K562 treated with DMSO at 1 percent for 48 hours (cell line): ENCODE results near the gene CALR3. TPM values are rescaled to one million over a fixed set of nuclear protein-coding genes. Genes with fewer than 3 reads are reported as not detected.

Experiments used
- total RNA-seq: library from RNA; unstranded; fragments of 300-600 nt; gene quantifications from 2 replicates; pipeline ENCODE4 v1.2.3, GENCODE V29; 2022; ENCODE audit warnings: low replicate concordance; ENCODE audit errors: extremely low read depth

The CALR3 gene, protein sequence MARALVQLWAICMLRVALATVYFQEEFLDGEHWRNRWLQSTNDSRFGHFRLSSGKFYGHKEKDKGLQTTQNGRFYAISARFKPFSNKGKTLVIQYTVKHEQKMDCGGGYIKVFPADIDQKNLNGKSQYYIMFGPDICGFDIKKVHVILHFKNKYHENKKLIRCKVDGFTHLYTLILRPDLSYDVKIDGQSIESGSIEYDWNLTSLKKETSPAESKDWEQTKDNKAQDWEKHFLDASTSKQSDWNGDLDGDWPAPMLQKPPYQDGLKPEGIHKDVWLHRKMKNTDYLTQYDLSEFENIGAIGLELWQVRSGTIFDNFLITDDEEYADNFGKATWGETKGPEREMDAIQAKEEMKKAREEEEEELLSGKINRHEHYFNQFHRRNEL
- total RNA-seq = not detected in 2 replicates

DNA sequence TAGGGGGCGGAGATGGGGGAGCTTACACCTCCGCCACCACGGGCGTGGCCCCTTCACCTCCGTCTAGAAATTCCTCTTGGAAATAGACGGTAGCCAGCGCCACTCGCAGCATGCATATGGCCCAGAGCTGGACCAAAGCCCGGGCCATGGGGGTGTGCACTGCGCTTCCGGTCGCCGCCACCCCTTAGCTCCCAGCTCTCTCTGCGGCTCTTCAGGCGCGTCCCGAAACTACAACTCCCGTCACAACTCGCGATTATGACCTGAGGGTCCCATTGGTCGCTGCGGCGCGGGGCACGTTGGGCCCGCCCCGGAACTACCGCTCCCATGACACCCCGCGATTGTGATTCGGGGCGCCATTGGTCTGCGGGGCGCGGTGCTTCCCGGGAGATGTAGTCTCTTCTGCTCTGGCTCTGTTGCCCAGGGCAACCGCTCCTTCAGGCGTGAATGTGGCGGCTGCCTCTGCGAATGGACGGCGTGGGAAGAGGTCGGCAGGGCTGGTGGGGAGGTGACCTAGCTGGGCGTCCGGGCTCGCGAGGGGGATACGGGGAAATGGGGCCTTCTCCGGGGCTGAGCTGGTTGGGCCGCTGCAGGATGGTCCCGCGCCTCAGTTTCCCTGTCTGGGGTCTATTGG, at the start of gene CALR3, which contains the start of gene C19orf44:
Gene CALR3, minus strand, starts transcription at position 186 of the 631 bp plus-strand sequence. Its CDS starts 38 bp downstream, at position 148.
Gene C19orf44, plus strand, starts transcription at position 413 of the 631 bp plus-strand sequence. CDS start 4,399 bp downstream, outside the sequence.

DNA sequence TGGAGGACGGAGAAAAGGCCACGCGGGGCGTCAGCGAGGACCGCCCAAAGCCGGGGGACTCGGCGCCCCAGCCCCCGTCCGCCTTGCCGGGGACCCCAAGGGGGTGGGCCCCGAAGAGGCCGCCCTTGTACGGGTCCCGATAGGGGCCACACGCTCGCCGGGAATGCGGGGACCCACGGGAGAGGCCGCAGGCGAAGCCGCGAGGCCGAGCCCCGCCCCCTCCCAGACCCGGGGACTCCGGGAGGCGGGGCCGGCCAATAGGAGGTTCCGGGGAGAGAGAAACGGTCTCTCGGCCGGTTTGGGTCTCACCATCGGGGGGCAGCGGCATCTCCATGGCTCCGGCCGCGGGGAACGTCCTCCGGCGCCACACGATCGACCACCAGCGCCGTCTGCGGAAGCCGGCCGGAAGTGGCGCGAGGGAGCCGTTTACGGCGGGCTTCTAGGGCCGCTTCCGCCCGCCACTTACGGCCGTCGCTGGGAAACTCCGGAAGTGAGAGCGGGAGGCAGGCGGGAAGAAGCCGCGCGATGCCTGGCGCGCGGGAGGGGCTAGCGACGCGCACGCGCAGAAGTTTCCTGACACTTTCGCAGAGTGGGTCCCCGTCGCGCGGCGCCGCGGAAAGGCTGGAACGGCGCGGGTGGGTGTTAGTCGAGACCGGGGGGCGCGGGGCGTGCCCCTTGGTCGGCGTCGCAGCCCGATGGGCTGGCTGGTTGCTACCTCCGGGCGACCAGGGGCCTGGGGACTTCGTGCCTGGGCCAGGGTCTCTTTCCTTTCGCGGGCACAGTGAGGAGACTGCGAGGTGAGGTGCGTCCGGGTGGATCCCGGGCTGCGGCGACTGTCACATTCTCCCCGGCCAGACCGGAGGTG, 46.3 kb upstream of the CALR3 start, which contains the start of gene CHERP:
Gene CHERP, minus strand, starts transcription at position 393 of the 865 bp plus-strand sequence. Its CDS starts 59 bp downstream, at position 334.

Other genes with a start within 250 kb of the CALR3 start
- not detected in 2 replicates for gene KLF2, start 171.3 kb downstream of the CALR3 start, total RNA-seq
- gene EPS15L1, start 24.2 kb downstream of the CALR3 start, total RNA-seq = not detected in 2 replicates
- not detected in 2 replicates for gene C19orf44, start 227 bp upstream of the CALR3 start, total RNA-seq
- gene CHERP, start 46.3 kb upstream of the CALR3 start, total RNA-seq = 213 TPM in 1 of 2 replicates, not detected in the other
- gene SLC35E1, start 76.2 kb upstream of the CALR3 start, total RNA-seq = not detected in 2 replicates
- not detected in 2 replicates for gene MED26, start 132.0 kb upstream of the CALR3 start, total RNA-seq
- not detected in 2 replicates for gene SMIM7, start 164.0 kb upstream of the CALR3 start, total RNA-seq
- gene TMEM38A, start 165.0 kb upstream of the CALR3 start, total RNA-seq = not detected in 2 replicates
- gene NWD1, start 223.7 kb upstream of the CALR3 start, total RNA-seq = not detected in 2 replicates